Glomerular endothelial cell (primary cell): Measurements from ENCODE around the gene TXNIP. TPM values are rescaled to one million over a fixed set of nuclear protein-coding genes. Genes with fewer than 3 reads are reported as not detected.
A peak's percentile ranks its signal among the peaks of the same experiment; 100 is the strongest.

ENCODE experiments used
- DNase-seq: peaks from one replicate; pipeline ENCODE4 v3.0.0-alpha.2; 2011; ENCODE audit warnings: low read depth, low spot score; ENCODE audit errors: extremely low read depth
- total RNA-seq: library from RNA; depleted of rRNA; stranded (reverse); fragments of >200 nt; gene quantifications from 2 replicates; pipeline ENCODE4 v1.2.3, GENCODE V29; 2015

Gene TXNIP
- total RNA-seq, 1 donor from 2014 or later, result 98.0 TPM

DNA sequence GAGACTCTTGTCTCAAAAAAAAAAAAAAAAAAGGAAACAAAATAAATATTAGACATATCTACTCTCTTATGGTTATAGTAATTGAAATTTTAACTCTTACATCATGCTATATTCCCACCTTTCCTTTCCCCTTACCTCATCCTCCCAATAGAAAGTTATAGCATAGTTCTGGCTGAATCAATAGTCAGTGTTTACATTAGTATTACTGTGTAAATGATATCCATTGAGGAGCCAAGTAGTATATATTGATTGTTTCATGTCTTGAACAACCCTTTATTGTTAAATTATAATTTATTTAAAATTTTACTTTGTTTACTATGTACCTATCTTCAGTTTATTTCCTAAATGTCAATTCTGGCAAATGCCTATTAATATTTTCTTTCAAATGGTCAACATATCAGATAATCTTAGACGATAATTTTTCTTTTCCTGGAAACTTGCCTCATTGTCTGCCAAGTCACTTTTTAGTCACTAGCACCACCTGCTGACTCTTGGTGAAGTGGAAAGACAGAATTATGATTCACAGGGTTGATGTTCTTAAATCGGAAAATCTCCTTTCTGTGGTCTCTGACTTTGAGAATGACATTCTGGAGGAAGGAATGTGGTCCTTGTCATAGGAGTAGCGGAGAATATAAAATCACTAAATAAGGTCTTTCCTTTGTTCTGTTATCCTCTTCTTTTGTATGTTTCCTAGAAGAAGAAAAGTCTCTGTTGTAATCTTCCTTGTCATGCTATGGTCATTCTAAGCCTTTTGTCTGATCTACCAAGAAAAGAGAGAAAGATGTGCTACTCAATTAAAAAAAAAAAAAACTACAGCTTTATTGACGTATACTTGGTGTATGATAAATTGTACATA lies 16.6 kb upstream of the TXNIP start:
- peak; percentile 73 for DNase-seq

DNA sequence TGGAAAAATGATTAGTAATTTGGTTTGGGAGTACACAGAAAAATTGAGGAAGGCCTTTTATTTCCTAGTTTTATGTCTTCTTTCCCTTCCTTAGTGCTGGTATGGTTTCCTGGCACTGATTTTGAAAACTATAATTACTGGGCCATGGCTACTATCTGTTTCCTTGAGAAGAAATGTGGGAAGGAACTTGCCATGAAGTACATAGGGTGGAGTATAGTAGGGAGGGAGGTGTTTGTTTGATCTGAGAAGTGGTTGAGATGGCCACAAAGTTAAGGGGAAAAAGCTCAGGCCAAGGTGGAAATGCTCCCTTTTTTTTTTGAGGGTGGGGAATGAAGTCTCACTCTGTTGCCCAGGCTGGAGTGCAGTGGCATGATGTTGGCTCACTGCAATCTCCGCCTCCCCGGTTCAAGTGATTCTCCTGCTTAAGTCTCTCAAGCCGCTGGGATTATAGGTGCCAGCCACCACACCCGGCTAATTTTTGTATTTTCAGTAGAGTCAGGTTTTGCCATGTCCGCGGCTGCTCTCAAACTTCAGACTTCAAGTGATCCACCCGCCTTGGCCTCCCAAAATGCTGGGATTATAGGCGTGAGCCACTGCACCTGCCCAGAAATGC lies 13.9 kb upstream of the TXNIP start:
- DNase-seq, result no peak

GRCh38 chr1:146007489-146008133 lies 11.2 kb upstream of the TXNIP start:
- DNase-seq, result no peak

DNA sequence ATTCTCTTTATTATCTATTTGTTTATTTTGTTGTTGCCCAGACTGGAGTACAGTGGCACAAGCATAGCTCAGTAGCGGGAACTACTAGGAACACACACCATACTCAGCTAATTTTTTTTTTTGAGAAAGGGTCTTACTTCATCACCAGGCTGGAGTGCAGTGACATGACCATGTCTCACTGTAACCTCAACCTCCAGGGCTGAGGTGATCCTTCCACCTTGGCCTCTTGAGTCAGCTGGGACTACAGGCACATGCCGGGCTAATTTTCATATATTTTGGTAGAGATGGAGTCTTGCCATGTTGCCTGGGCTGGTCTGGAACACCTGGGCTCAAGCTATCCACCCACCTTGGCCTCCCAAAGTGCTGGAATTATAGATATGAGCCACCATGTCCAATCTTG lies 5.3 kb upstream of the TXNIP start:
- DNase-seq, result no peak

DNA sequence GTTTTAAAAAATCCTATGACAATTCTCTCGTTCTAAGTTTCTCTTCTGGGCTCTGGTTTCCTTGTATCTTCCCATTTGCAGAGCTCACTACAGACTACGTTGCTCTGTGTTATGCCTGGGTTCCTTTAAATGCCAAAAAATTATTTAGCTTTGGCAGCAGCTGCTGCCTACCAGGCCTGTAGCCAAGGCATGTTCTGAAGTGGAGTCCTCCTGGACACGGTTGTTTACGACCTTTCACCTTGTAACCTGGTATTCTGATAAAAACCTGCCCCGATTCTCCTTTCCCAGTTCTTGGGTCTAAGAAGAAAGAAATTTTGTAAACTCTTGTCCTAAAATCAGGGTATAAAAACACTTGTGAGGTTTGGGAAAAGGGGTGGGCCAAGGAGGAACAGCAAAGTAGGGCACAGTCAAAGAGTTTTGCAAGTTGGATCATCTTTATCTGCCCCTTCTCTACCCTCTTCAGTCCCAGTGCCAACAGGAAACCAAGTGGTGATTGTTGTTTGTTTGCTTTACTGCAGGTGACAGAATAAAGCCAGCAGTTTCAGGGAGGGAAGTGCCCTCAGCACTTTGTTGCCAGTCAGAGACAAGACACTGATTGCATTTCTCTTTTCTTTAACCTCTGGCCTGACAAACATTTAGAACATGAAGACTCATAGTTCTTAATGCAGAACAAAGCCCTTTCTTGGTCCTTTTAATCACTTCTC lies 3.1 kb upstream of the TXNIP start:
- no peak for DNase-seq

DNA sequence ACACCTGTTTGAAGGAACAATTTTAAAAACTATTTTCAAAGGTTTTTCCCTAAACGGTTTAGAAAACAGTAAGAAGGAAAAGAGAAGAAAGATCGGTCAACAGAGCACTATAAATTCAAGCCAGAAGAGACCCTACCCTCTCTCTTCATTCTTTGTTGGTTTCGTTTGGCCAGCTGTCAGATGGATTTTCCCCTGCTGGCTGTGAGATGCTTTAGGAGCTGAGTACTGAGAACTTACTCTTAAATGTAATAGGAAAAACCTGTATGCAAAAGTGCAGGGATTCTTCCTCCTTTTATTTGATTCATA lies 1.3 kb upstream of the TXNIP start:
- DNase-seq, result no peak

DNA sequence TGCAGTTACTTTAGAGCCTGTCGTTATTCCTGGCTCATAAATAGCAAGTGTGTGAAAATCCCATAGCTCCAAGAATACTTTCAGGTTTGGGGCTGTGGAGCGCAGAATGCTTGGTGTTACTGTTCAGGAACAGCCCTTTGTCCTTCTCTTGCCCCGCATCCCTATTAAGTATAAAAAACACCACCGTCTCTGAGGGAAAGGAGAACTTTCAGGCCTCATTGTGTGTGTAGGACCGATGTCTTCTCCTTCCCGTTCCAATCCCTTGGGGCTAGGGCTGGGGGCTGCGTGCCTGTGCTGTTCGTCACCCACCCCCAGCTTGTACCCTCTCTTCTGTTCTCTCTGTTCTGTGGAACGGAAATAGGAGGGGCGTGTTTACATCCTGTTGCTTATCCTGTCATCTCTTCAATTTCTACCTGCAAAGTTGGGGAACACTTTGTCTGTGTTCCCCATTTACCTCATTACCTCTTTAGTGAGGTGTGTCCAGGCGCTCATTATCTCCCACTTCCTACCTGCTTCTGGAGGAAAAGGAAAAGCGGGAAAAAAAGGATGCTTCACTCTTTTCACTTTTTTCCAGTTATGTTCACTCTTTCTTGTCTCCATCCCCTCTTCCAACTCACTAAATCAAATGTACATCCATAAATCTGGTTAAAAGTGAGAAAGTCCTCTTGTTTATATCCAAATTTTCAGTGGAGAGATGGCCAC lies 788 bp upstream of the TXNIP start:
- no peak for DNase-seq

GRCh38 chr1:145995964-145996432 lies 381 bp downstream of the TXNIP start:
- DNase-seq, result no peak

DNA sequence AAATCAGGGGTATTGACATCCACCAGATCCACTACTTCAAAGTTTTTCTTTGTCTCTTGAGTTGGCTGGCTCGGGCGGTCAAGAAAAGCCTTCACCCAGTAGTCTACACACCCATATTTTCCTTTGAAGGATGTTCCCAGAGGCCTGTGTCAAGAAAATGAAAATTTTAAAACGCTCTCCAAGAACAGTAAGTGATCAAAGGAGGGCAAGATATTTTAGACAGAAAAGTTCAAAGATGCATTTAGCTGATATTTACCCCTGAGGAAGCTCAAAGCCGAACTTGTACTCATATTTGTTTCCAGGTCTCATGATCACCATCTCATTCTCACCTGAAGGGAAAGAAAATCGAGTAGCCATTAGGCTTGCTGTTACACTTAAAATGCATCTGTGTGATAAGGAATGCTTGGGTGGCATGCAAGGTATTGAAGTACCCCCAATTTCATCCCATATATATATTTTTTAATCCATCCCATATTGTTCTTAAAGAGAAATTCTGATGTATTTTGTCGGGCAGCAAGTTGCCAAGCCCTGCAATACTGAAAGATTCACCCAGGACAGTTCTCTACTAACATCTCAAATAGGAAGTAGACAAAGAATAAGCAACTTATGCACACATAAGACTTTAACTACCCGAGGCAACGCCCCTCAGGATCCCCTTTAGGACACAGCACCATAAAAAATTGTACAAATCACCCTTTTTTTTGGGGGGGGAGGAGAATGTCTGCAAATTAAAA lies 1.1 kb downstream of the TXNIP start:
- DNase-seq, result no peak

DNA sequence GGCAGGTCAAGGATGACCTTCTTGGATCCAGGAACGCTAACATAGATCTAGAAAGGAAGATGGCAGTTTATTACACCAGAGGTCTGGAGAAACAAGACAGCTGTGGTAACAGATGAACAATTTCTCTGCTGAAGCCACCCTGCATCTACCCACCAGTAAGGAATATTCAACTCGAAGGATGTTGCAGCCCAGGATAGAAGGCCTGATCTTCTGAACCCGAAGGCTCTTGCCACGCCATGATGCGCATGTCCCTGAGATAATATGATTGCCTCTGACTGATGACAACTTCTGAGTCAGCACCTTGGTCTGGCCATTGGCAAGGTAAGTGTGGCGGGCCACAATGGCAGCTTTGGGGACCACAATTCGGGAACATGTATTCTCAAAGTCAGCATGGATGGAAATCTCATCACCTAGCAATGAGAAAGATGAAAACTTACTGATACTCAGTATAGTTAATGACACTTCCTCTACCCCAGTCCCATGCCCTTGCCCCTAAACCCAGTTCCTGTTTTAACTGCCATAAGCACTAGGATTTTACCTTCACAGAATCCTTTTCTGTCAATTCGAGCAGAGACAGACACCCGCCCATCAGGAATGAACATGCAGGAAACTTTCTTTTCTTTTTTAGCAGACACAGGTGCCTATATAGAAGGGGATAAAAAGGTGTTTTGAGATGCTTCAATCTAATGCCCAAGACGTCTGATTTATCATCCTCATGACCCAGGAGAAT lies 1.8 kb downstream of the TXNIP start:
- DNase-seq, result no peak

GRCh38 chr1:145993618-145994390 lies 2.6 kb downstream of the TXNIP start:
- DNase-seq, result no peak

- DNase-seq, result no peak
Observed at GRCh38 chr1:145992958-145993617, 3.3 kb downstream of the TXNIP start.

GRCh38 chr1:145992502-145992936 lies 3.9 kb downstream of the TXNIP start:
- no peak for DNase-seq

- no peak for DNase-seq
Observed at GRCh38 chr1:145991735-145992412, 4.5 kb downstream of the TXNIP start.

DNA sequence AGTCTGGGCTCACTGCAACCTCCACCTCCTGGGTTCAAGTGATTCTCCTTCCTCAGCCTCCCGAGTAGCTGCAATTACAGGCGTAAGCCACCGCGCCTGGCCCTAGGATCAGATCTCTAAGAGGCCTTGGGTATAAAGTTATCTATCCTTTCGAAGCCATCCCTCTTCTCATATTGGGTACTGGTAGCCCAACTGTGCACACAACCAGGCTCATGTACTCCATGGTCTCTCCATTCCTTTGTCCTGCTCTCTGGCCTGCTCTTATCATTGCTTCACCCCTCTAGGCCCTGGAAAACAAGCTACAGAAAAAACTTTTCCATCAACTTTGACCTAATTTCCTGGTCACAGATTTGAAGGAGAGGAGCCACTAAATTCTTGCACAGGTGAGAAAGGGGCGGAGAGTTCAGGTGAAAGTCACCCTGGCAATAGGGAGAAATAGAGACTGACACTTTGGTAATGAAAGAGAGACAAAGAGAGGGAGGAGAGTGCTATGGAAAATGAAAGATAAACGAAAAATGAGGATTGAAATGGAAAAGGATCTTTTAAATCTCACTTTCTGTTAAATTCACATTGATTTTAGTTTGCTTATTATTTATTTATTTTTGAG lies 6.0 kb downstream of the TXNIP start:
- DNase-seq, result no peak

DNA sequence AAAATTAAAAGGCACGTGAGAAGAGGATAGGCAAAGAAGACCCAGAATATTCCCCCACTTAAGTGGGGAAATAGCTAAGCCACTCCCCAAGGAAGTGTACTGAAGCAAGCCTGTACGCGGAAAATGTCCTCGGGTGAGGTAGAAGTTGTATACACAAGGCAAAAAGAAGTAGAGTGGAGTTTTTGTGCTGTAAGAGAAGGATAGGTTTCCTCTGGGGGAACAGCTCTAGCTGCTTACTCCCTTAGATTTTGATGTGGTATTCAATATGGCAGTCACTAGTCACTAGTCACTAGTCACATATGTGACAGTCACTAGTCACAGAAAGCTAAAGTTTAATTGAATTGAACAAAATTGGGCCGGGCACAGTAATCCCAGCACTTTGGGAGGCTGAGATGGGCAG lies 7.6 kb downstream of the TXNIP start:
- no peak for DNase-seq

DNA sequence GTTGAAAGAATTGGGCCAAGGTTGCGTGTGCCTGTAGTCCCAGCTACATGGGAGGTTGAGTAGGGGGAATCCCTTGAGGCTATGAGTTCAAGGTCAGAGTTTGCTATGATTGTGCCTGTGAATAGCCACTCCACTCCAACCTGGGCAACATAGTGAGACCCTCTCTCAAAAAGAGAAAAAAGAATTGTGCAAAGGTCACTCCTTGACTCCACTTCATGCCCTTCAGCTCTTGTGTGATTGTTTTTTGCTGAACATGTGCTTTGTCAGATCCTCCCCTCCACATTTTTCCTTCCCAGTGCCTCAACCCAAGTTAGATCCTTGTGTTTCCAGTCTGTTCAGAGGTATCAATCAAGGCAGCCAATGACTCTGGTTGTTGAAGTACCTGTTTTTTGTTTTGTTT lies 8.5 kb downstream of the TXNIP start:
- DNase-seq, result no peak
